PFSK-1 (cell line): Measurements from ENCODE around the gene LIMS2.

Source experiments
- POLR2AphosphoS5 ChIP-seq: IDR thresholded peaks from 2 replicates; pipeline ENCODE4 v1.6.1; 2012; ENCODE audit warnings: low read depth, mild to moderate bottlenecking, control low read depth, low read length, moderate library complexity
- REST ChIP-seq, 2 experiments: IDR thresholded peaks; 2 replicates each; pipeline versions ENCODE4 v1.6.1 to v1.8.0; 2011 to 2012; ENCODE audit warnings: low read depth in 2 of 2, low read length in 2 of 2, control low read depth in 1 of 2, inconsistent platforms in 1 of 2, mild to moderate bottlenecking in 1 of 2, moderate library complexity in 1 of 2; ENCODE audit not compliant: insufficient read depth in 1 of 2

- TF ChIP-seq REST (IDR thresholded peaks at IDR 0.05; ENCODE audit: insufficient read depth in 1 of 2, low read depth in 2 of 2, low read length in 2 of 2), result no peak
- TF ChIP-seq POLR2AphosphoS5, result no peak
Measured at GRCh38 chr2:127649684-127650040, 25.7 kb downstream of the LIMS2 start.
